GM23338 (cell line): ENCODE results near the gene DRGX. TPM values are rescaled to one million over a fixed set of nuclear protein-coding genes. Genes with fewer than 3 reads are reported as not detected.

ENCODE experiments used
- ATAC-seq: fragments of 200-7000 bp; cut with Tn5 transposase; 3 replicates; pipeline ENCODE4 v1.9.1; 2020
- DNase-seq: peaks from one replicate; pipeline ENCODE4 v3.0.0-alpha.2; 2015; ENCODE audit warnings: low spot score
- H2AFZ ChIP-seq: fragments of 200-600 bp; sonication (generic); 2 replicates; pipeline ENCODE4 v1.8.0; 2016; ENCODE audit warnings: antibody characterized with exemption, mild to moderate bottlenecking, moderate library complexity
- H3F3A ChIP-seq: fragments of 200-600 bp; sonication (generic); replicated peaks from 2 replicates; pipeline ENCODE4 v1.8.0; 2017; ENCODE audit warnings: antibody characterized with exemption, mixed run types, low read depth
- H3K27ac ChIP-seq: fragments of 200-600 bp; sonication (generic); 2 replicates; pipeline ENCODE4 v1.6.1; 2016; ENCODE audit warnings: low read depth
- H3K27me3 ChIP-seq: fragments of 200-600 bp; sonication (generic); 2 replicates; pipeline ENCODE4 v1.8.0; 2016; ENCODE audit warnings: mild to moderate bottlenecking, mixed run types, moderate library complexity; ENCODE audit not compliant: insufficient read depth
- H3K36me3 ChIP-seq: fragments of 200-600 bp; sonication (generic); 2 replicates; pipeline ENCODE4 v1.8.0; 2016; ENCODE audit warnings: mild to moderate bottlenecking; ENCODE audit not compliant: insufficient read depth
- H3K4me1 ChIP-seq: fragments of 200-600 bp; sonication (generic); 2 replicates; pipeline ENCODE4 v1.8.0; 2016; ENCODE audit warnings: mild to moderate bottlenecking, moderate library complexity; ENCODE audit not compliant: insufficient read depth
- H3K4me2 ChIP-seq: fragments of 200-600 bp; sonication (generic); 2 replicates; pipeline ENCODE4 v1.7.1; 2017; ENCODE audit warnings: mixed run types
- H3K4me3 ChIP-seq: fragments of 200-600 bp; sonication (generic); 2 replicates; pipeline ENCODE4 v1.6.1; 2016; ENCODE audit warnings: mixed run types
- H3K79me2 ChIP-seq: fragments of 200-600 bp; sonication (generic); replicated peaks from 2 replicates; pipeline ENCODE4 v1.8.0; 2017; ENCODE audit warnings: mild to moderate bottlenecking; ENCODE audit not compliant: insufficient read depth
- H3K9me2 ChIP-seq: fragments of 200-600 bp; sonication (generic); 2 replicates; pipeline ENCODE4 v1.8.0; 2017; ENCODE audit not compliant: insufficient read depth
- H4K20me1 ChIP-seq: fragments of 200-600 bp; sonication (generic); replicated peaks from 2 replicates; pipeline ENCODE4 v1.8.0; 2017; ENCODE audit warnings: mild to moderate bottlenecking; ENCODE audit not compliant: insufficient read depth
- H3K27ac Mint-ChIP-seq: 2 replicates; pipeline ENCODE4 v1.8.0; 2020; ENCODE audit warnings: inconsistent platforms, mild to moderate bottlenecking, moderate library complexity, mixed read lengths
- H3K27me3 Mint-ChIP-seq: 3 replicates; pipeline ENCODE4 v1.8.0; 2022; ENCODE audit warnings: low read depth, mild to moderate bottlenecking, moderate library complexity, mixed read lengths, inconsistent platforms; ENCODE audit not compliant: insufficient read depth, poor library complexity
- H3K36me3 Mint-ChIP-seq: 3 replicates; pipeline ENCODE4 v1.8.0; 2021; ENCODE audit warnings: low read depth, mild to moderate bottlenecking, inconsistent platforms, moderate library complexity, mixed read lengths
- H3K4me1 Mint-ChIP-seq: 3 replicates; pipeline ENCODE4 v1.8.0; 2020; ENCODE audit warnings: mild to moderate bottlenecking, inconsistent platforms, mixed read lengths
- H3K4me3 Mint-ChIP-seq: 3 replicates; pipeline ENCODE4 v1.8.0; 2021; ENCODE audit warnings: moderate library complexity, mild to moderate bottlenecking, inconsistent platforms, mixed read lengths
- H3K9me3 Mint-ChIP-seq: 3 replicates; pipeline ENCODE4 v1.8.0; 2020; ENCODE audit warnings: moderate library complexity, mild to moderate bottlenecking, inconsistent platforms, mixed read lengths
- CREB1 ChIP-seq: fragments of 250-450 bp; sonication (Bioruptor Pico); IDR thresholded peaks from 2 replicates; pipeline ENCODE4 v1.5.0; 2020; ENCODE audit warnings: low read depth, mild to moderate bottlenecking, moderate library complexity
- EZH2 ChIP-seq: fragments of 200-600 bp; sonication (generic); IDR thresholded peaks from one replicate; pipeline ENCODE4 v1.8.0; 2017; ENCODE audit warnings: antibody characterized with exemption, mild to moderate bottlenecking, low read depth; ENCODE audit not compliant: unreplicated experiment
- JUNB ChIP-seq: IDR thresholded peaks from one replicate; pipeline ENCODE4 v1.6.1; 2016; ENCODE audit warnings: antibody characterized with exemption; ENCODE audit not compliant: unreplicated experiment
- NANOG ChIP-seq: IDR thresholded peaks from 2 replicates; pipeline ENCODE4 v1.6.1; 2016; ENCODE audit warnings: antibody characterized with exemption, borderline replicate concordance
- ZNF331 ChIP-seq: fragments of 250-450 bp; sonication (Bioruptor Pico); IDR thresholded peaks from 2 replicates; pipeline ENCODE4 v1.5.0; 2020; ENCODE audit warnings: low read depth, mild to moderate bottlenecking, moderate library complexity
- polyA plus RNA-seq: library from polyadenylated mRNA; unstranded; fragments of >200 nt; fragmentation: Nextera tagmentation; extraction: Ambion mirVana; gene quantifications from 2 replicates; pipeline ENCODE4 v1.2.1, GENCODE V29; 2016
- total RNA-seq: library from RNA; depleted of rRNA; stranded (reverse); fragments of >200 nt; shearing (Covaris generic); gene quantifications from 2 replicates; pipeline ENCODE4 v1.2.3, GENCODE V29; 2014
- TF ChIP-seq, protein P1 (sequence below): IDR thresholded peaks from one replicate; pipeline ENCODE4 v1.6.1; 2018; ENCODE audit warnings: antibody characterized with exemption; ENCODE audit not compliant: unreplicated experiment
- TF ChIP-seq, protein P2 (sequence below): fragments of 250-450 bp; sonication (Bioruptor Pico); IDR thresholded peaks from 2 replicates; pipeline ENCODE4 v1.5.0; 2020; ENCODE audit warnings: mild to moderate bottlenecking, moderate library complexity
- TF ChIP-seq, protein P3 (sequence below), 2 experiments: fragments of 200-600 bp in 1 of 2; sonication (generic) in 1 of 2; conservative IDR thresholded peaks; 2 replicates each; pipeline versions ENCODE4 v1.5.1 to v1.6.1; 2016 to 2017; ENCODE audit warnings: antibody characterized with exemption in 2 of 2, low read depth in 2 of 2, mild to moderate bottlenecking in 2 of 2, moderate library complexity in 1 of 2

DRGX gene
- total and polyA plus RNA-seq, 2 experiments from 2014 or later: not detected

DNA sequence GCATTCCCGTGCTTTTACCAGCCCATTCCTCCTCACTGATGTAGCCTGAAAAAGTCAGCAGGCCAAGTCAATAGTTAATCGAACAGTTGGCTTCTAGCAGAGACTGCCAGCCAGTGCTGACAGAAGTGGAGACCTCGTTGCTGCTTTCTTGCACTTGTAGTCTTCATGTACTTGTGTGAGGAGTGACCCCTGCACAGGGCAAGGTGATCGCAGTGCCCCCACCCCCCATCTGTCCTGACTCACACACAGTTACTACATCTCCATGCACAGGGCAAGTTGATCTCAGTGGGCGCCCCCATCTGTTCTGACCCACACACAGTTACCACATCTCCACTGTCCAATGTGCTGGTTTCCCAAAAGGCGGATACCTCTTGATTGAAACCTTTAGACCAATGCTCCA, 62.7 kb downstream of the DRGX start (continued):
- TF ChIP-seq, protein P1, sequence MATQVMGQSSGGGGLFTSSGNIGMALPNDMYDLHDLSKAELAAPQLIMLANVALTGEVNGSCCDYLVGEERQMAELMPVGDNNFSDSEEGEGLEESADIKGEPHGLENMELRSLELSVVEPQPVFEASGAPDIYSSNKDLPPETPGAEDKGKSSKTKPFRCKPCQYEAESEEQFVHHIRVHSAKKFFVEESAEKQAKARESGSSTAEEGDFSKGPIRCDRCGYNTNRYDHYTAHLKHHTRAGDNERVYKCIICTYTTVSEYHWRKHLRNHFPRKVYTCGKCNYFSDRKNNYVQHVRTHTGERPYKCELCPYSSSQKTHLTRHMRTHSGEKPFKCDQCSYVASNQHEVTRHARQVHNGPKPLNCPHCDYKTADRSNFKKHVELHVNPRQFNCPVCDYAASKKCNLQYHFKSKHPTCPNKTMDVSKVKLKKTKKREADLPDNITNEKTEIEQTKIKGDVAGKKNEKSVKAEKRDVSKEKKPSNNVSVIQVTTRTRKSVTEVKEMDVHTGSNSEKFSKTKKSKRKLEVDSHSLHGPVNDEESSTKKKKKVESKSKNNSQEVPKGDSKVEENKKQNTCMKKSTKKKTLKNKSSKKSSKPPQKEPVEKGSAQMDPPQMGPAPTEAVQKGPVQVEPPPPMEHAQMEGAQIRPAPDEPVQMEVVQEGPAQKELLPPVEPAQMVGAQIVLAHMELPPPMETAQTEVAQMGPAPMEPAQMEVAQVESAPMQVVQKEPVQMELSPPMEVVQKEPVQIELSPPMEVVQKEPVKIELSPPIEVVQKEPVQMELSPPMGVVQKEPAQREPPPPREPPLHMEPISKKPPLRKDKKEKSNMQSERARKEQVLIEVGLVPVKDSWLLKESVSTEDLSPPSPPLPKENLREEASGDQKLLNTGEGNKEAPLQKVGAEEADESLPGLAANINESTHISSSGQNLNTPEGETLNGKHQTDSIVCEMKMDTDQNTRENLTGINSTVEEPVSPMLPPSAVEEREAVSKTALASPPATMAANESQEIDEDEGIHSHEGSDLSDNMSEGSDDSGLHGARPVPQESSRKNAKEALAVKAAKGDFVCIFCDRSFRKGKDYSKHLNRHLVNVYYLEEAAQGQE: no peak

DNA sequence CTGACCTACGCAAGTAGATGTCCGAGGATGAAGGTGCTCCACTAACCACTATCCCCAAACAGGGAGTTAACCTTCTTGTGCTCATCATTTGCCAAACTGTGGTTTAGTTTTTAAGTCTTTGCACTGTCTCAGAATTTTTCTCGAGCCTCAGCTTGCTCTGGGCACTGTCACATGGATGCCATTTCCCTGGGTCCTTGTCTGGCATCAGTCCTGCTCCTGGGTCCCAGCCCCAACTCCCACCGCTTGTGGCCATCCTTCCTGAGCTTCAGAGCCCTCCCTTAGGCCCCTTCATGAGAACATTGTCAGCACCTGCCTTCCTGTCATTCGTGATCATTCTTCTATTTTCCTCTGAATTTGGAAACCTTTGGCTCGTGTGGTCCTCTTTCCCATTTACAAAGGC, 63.1 kb downstream of the DRGX start:
- Mint-ChIP-seq H3K27ac (no peak overlapping the region), H3K27me3 (peaks cover 10% of the 10 kb centered on the region), H3K4me3 (no peak overlapping the region), H3K4me1 (peaks cover 4% of the 10 kb centered on the region; the same call in 2 of the 3 replicates), H3K36me3 (no peaks in the 10 kb centered on the region), H3K9me3 (no peaks in the 10 kb centered on the region; the same call in 2 of the 3 replicates)
- Histone ChIP-seq H3F3A (no peaks in the 10 kb centered on the region), H3K27me3 (no peaks in the 10 kb centered on the region), H4K20me1 (no peaks in the 10 kb centered on the region), H3K36me3 (no peaks in the 10 kb centered on the region), H3K4me2 (no peak overlapping the region), H3K9me2 (no peaks in the 10 kb centered on the region; the same call in 1 of the 2 replicates), H3K27ac (no peak overlapping the region), H3K79me2 (no peaks in the 10 kb centered on the region), H3K4me3 (no peak overlapping the region), H2AFZ (no peak overlapping the region), H3K4me1 (no peaks in the 10 kb centered on the region)
- ATAC-seq: no peak
- no peak for DNase-seq
- TF ChIP-seq EZH2: no peak
- no peak for TF ChIP-seq ZNF331 (CRISPR knock-in tag)
- TF ChIP-seq, protein P2, sequence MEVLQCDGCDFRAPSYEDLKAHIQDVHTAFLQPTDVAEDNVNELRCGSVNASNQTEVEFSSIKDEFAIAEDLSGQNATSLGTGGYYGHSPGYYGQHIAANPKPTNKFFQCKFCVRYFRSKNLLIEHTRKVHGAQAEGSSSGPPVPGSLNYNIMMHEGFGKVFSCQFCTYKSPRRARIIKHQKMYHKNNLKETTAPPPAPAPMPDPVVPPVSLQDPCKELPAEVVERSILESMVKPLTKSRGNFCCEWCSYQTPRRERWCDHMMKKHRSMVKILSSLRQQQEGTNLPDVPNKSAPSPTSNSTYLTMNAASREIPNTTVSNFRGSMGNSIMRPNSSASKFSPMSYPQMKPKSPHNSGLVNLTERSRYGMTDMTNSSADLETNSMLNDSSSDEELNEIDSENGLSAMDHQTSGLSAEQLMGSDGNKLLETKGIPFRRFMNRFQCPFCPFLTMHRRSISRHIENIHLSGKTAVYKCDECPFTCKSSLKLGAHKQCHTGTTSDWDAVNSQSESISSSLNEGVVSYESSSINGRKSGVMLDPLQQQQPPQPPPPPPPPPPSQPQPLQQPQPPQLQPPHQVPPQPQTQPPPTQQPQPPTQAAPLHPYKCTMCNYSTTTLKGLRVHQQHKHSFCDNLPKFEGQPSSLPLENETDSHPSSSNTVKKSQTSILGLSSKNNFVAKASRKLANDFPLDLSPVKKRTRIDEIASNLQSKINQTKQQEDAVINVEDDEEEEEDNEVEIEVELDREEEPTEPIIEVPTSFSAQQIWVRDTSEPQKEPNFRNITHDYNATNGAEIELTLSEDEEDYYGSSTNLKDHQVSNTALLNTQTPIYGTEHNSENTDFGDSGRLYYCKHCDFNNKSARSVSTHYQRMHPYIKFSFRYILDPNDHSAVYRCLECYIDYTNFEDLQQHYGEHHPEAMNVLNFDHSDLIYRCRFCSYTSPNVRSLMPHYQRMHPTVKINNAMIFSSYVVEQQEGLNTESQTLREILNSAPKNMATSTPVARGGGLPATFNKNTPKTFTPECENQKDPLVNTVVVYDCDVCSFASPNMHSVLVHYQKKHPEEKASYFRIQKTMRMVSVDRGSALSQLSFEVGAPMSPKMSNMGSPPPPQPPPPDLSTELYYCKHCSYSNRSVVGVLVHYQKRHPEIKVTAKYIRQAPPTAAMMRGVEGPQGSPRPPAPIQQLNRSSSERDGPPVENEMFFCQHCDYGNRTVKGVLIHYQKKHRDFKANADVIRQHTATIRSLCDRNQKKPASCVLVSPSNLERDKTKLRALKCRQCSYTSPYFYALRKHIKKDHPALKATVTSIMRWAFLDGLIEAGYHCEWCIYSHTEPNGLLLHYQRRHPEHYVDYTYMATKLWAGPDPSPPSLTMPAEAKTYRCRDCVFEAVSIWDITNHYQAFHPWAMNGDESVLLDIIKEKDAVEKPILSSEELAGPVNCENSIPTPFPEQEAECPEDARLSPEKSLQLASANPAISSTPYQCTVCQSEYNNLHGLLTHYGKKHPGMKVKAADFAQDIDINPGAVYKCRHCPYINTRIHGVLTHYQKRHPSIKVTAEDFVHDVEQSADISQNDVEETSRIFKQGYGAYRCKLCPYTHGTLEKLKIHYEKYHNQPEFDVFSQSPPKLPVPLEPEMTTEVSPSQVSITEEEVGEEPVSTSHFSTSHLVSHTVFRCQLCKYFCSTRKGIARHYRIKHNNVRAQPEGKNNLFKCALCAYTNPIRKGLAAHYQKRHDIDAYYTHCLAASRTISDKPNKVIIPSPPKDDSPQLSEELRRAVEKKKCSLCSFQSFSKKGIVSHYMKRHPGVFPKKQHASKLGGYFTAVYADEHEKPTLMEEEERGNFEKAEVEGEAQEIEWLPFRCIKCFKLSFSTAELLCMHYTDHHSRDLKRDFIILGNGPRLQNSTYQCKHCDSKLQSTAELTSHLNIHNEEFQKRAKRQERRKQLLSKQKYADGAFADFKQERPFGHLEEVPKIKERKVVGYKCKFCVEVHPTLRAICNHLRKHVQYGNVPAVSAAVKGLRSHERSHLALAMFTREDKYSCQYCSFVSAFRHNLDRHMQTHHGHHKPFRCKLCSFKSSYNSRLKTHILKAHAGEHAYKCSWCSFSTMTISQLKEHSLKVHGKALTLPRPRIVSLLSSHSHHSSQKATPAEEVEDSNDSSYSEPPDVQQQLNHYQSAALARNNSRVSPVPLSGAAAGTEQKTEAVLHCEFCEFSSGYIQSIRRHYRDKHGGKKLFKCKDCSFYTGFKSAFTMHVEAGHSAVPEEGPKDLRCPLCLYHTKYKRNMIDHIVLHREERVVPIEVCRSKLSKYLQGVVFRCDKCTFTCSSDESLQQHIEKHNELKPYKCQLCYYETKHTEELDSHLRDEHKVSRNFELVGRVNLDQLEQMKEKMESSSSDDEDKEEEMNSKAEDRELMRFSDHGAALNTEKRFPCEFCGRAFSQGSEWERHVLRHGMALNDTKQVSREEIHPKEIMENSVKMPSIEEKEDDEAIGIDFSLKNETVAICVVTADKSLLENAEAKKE (CRISPR knock-in tag): no peak
- TF ChIP-seq JUNB: no peak
- TF ChIP-seq, protein P3, sequence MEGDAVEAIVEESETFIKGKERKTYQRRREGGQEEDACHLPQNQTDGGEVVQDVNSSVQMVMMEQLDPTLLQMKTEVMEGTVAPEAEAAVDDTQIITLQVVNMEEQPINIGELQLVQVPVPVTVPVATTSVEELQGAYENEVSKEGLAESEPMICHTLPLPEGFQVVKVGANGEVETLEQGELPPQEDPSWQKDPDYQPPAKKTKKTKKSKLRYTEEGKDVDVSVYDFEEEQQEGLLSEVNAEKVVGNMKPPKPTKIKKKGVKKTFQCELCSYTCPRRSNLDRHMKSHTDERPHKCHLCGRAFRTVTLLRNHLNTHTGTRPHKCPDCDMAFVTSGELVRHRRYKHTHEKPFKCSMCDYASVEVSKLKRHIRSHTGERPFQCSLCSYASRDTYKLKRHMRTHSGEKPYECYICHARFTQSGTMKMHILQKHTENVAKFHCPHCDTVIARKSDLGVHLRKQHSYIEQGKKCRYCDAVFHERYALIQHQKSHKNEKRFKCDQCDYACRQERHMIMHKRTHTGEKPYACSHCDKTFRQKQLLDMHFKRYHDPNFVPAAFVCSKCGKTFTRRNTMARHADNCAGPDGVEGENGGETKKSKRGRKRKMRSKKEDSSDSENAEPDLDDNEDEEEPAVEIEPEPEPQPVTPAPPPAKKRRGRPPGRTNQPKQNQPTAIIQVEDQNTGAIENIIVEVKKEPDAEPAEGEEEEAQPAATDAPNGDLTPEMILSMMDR (conservative IDR thresholded peaks at IDR 0.05; ENCODE audit: low read depth in 2 of 2): no peak
- no peak for TF ChIP-seq NANOG
- no peak for TF ChIP-seq CREB1 (CRISPR knock-in tag)
- TF ChIP-seq, protein P1: no peak
